ENCODE measurements around the gene SIRT5.

The SIRT5 gene

GRCh38 chr6:13579911-13580310 lies 5.5 kb downstream of the SIRT5 start:
- Histone ChIP-seq H2AFZ (ENCODE audit: low read depth, low read length) (no peak overlapping the region), H3K9me3 (ENCODE audit: insufficient read depth, low read length) (no peaks in the 10 kb centered on the region), H3K27me3 (ENCODE audit: low read depth, low read length) (no peaks in the 10 kb centered on the region), H3K79me2 (ENCODE audit: low read length) (no peaks in the 10 kb centered on the region), H3K36me3 (replicated peaks; ENCODE audit: low read depth, low read length) (no peaks in the 10 kb centered on the region), H3K4me1 (ENCODE audit: low read length) (peaks cover 3% of the 10 kb centered on the region; the same call in 1 of the 2 replicates), H3K4me3 (ENCODE audit: low read length) (no peak overlapping the region), H4K20me1 (ENCODE audit: insufficient read depth, low read length) (no peaks in the 10 kb centered on the region), H3K4me2 (ENCODE audit: low read length) (no peak overlapping the region), H3K9ac (ENCODE audit: low read length) (no peak overlapping the region), H3K27ac (ENCODE audit: low read length) (no peak overlapping the region)
- TF ChIP-seq CTCF (IDR thresholded peaks at IDR 0.05; ENCODE audit: low read depth, low read length) (no peak), EZH2phosphoT487 (IDR thresholded peaks at IDR 0.05; ENCODE audit: low read depth) (no peak)

DNA sequence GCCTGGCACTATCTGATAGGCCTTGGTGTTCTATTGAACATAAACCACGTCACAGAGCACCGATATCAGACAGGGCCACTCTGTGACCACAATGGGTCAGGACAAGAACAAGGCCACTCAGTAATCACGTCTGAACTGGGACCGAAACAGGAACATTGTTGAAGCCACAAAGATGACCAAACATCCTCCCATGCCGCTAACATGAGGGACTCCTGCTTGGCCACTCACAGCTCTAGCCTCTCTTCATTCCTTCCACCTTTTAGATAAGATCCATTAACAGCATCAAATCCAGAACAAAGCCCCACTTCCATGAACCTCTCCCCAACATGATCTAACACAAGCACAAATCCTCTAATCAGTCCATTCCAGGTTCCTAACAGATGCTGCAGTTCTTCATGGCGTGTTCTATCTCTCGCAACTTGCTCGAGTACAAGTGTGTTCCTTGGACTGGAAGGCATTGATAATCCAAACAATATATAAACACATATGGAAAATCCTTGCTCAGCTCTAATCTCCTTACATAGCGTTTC lies 7.4 kb downstream of the SIRT5 start:
- Histone ChIP-seq H3K27ac (ENCODE audit: low read length) (no peak overlapping the region), H3K36me3 (replicated peaks; ENCODE audit: low read depth, low read length) (no peaks in the 10 kb centered on the region), H3K27me3 (ENCODE audit: low read depth, low read length) (no peaks in the 10 kb centered on the region), H2AFZ (ENCODE audit: low read depth, low read length) (no peak overlapping the region), H3K9me3 (ENCODE audit: insufficient read depth, low read length) (no peaks in the 10 kb centered on the region), H3K4me2 (ENCODE audit: low read length) (no peak overlapping the region), H3K9ac (ENCODE audit: low read length) (no peak overlapping the region), H3K4me3 (ENCODE audit: low read length) (no peak overlapping the region), H3K4me1 (ENCODE audit: low read length) (no peaks in the 10 kb centered on the region), H4K20me1 (ENCODE audit: insufficient read depth, low read length) (no peaks in the 10 kb centered on the region), H3K79me2 (ENCODE audit: low read length) (no peaks in the 10 kb centered on the region)
- TF ChIP-seq CTCF (IDR thresholded peaks at IDR 0.05; ENCODE audit: low read depth, low read length) (no peak), EZH2phosphoT487 (IDR thresholded peaks at IDR 0.05; ENCODE audit: low read depth) (no peak)

- no peak overlapping the region for H3K9ac ChIP-seq (ENCODE audit: low read length)
- TF ChIP-seq EZH2phosphoT487 (IDR thresholded peaks at IDR 0.05; ENCODE audit: low read depth) (no peak), CTCF (IDR thresholded peaks at IDR 0.05; ENCODE audit: low read depth, low read length) (no peak)
- H3K4me1 ChIP-seq (ENCODE audit: low read length), result no peaks in the 10 kb centered on the region
- H3K9me3 ChIP-seq (ENCODE audit: insufficient read depth, low read length), result no peaks in the 10 kb centered on the region
- H3K27me3 ChIP-seq (ENCODE audit: low read depth, low read length), result no peaks in the 10 kb centered on the region
- no peaks in the 10 kb centered on the region for H4K20me1 ChIP-seq (ENCODE audit: insufficient read depth, low read length)
- no peak overlapping the region for H2AFZ ChIP-seq (ENCODE audit: low read depth, low read length)
- no peaks in the 10 kb centered on the region for H3K79me2 ChIP-seq (ENCODE audit: low read length)
- H3K4me2 ChIP-seq (ENCODE audit: low read length), result no peak overlapping the region
- no peak overlapping the region for H3K27ac ChIP-seq (ENCODE audit: low read length)
- no peaks in the 10 kb centered on the region for H3K36me3 ChIP-seq (replicated peaks; ENCODE audit: low read depth, low read length)
- H3K4me3 ChIP-seq (ENCODE audit: low read length), result no peak overlapping the region
These were observed 12.5 kb downstream of the SIRT5 start for GRCh38 chr6:13586603-13587542.

DNA sequence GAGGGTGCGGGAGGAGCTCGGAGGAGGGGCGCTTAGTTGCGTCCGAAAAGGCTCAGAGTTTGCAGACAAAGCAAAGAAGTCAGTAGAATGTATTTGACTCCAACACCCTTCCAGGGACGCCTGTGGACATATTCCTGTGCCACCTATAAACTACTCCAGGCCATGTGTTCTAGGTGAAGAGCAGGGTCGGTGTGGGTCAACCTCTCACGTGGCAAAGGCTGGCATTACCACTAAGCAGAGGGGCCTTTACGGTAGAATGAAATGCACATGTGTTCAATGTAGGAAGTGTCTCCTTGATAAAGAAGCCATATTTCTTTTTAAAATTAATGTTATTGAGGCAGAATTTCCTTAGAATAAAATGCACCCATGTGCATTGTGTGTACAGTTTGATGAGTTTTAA lies 15.4 kb downstream of the SIRT5 start:
- Histone ChIP-seq H2AFZ (ENCODE audit: low read depth, low read length) (no peak overlapping the region), H3K79me2 (ENCODE audit: low read length) (no peaks in the 10 kb centered on the region), H3K9me3 (ENCODE audit: insufficient read depth, low read length) (no peaks in the 10 kb centered on the region), H3K4me1 (ENCODE audit: low read length) (no peaks in the 10 kb centered on the region), H3K4me3 (ENCODE audit: low read length) (no peak overlapping the region), H3K36me3 (replicated peaks; ENCODE audit: low read depth, low read length) (no peaks in the 10 kb centered on the region), H3K27ac (ENCODE audit: low read length) (no peak overlapping the region), H4K20me1 (ENCODE audit: insufficient read depth, low read length) (no peaks in the 10 kb centered on the region), H3K27me3 (ENCODE audit: low read depth, low read length) (no peaks in the 10 kb centered on the region), H3K9ac (ENCODE audit: low read length) (no peak overlapping the region), H3K4me2 (ENCODE audit: low read length) (no peak overlapping the region)
- TF ChIP-seq CTCF (IDR thresholded peaks at IDR 0.05; ENCODE audit: low read depth, low read length), result no peak
- no peak for TF ChIP-seq EZH2phosphoT487 (IDR thresholded peaks at IDR 0.05; ENCODE audit: low read depth)

All from OCI-LY3 (cell line).